H1 (cell line): ENCODE measurements around the gene PERCC1. TPM values are rescaled to one million over a fixed set of nuclear protein-coding genes. Genes with fewer than 3 reads are reported as not detected.

Experiments used
- BRCA1 ChIP-seq: IDR thresholded peaks from 2 replicates; pipeline ENCODE4 v1.6.1; 2012; ENCODE audit warnings: low read depth, low read length, improper control_type of control experiment
- KDM1A ChIP-seq: fragments of 200-600, 300-600 bp; sonication (generic); IDR thresholded peaks from 2 replicates; pipeline ENCODE4 v1.7.1; 2016; ENCODE audit warnings: mild to moderate bottlenecking, low read length, borderline replicate concordance
- YY1 ChIP-seq: IDR thresholded peaks from 2 replicates; pipeline ENCODE4 v1.6.1; 2011; ENCODE audit warnings: low read depth, mild to moderate bottlenecking, low read length
- polyA plus RNA-seq, 7 experiments: library from polyadenylated mRNA; depleted of rRNA in 3 of 7; stranded (reverse) in 5 of 7; unstranded in 2 of 7; fragments of >200 nt in 5 of 7; fragments of 200-250 nt in 2 of 7; gene quantifications; 1 replicate in 5 of 7; 2 replicates in 1 of 7; 4 replicates in 1 of 7; pipeline versions ENCODE4 v1.2.1 to v1.2.3, GENCODE V29; 2011 to 2013; ENCODE audit warnings: missing spikeins in 2 of 7, mixed read lengths in 2 of 7
- total RNA-seq: library from RNA; stranded (reverse); fragmentation: NEBNext Ultra II Directional; extraction: Animal tissue kit (Norgen Biotek cat#: 25700); gene quantifications from 2 replicates; pipeline ENCODE4 v1.2.1, GENCODE V29; 2021

Gene PERCC1
- total and polyA plus RNA-seq, 2 of the 8 experiments (the other 6 are each of a cell fraction or from before 2014, with no cell fraction given), result not detected

- TF ChIP-seq YY1, result no peak
- no peak for TF ChIP-seq KDM1A
- no peak for TF ChIP-seq BRCA1
Observed at GRCh38 chr16:1430759-1431496, at the start of gene PERCC1 (continued).
